Ovary (tissue), 3 donors: ENCODE measurements around the gene EPHA7.

Source experiments
- CTCF ChIP-seq, 3 donors: fragments of 450-650 bp in 2 of 3; fragments of 200-600 bp in 1 of 3; IDR thresholded peaks; one replicate each; pipeline versions ENCODE4 v1.5.1 to v1.8.0; 2016 to 2022; ENCODE audit warnings: antibody characterized with exemption in 3 of 3, mild to moderate bottlenecking in 1 of 3
- POLR2A ChIP-seq: fragments of 450-650 bp; IDR thresholded peaks from one replicate; pipeline ENCODE4 v1.6.1; 2017; ENCODE audit warnings: antibody characterized with exemption, mild to moderate bottlenecking, moderate library complexity
- donor health status: DM: no; HTN: no; CAD: no.

GRCh38 chr6:93337772-93338394 lies 81.5 kb downstream of the EPHA7 start:
- TF ChIP-seq CTCF (IDR thresholded peaks at IDR 0.05) (no peak), POLR2A (no peak)
